GM19438 (cell line): ENCODE measurements around the gene HAND1.
"Not testable (repeated sequence)": the region's sequence is repeated elsewhere in the genome, so short reads cannot be mapped to it uniquely, and the experiment has no call there.

Experiments used
- ATAC-seq: cut with Tn5 transposase; IDR thresholded peaks from one replicate; pipeline ENCODE4 v1.9.1; 2021; ENCODE audit warnings: low read depth; ENCODE audit not compliant: unreplicated experiment

The HAND1 gene

DNA sequence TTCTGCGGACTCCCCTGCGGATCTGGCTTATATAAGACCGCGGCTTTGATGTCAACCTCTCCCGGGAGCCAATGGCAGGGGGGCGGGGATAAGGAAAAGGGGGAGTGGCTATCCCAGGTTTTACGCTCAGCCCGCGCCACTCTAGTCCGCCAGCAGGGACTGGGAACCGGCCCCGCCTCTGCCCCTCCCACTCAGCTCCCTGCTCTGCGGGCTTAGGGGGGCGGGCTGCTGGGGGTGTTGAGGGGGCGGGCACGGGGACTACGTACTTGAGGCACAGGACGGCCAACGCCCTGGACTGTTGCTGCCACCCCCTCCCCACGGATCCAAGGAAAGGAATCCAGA is at the start of gene HAND1:
Gene HAND1, minus strand, starts transcription at position 4 of the 342 bp plus-strand sequence. CDS start 219 bp downstream, outside the sequence.
- ATAC-seq: no peak

DNA sequence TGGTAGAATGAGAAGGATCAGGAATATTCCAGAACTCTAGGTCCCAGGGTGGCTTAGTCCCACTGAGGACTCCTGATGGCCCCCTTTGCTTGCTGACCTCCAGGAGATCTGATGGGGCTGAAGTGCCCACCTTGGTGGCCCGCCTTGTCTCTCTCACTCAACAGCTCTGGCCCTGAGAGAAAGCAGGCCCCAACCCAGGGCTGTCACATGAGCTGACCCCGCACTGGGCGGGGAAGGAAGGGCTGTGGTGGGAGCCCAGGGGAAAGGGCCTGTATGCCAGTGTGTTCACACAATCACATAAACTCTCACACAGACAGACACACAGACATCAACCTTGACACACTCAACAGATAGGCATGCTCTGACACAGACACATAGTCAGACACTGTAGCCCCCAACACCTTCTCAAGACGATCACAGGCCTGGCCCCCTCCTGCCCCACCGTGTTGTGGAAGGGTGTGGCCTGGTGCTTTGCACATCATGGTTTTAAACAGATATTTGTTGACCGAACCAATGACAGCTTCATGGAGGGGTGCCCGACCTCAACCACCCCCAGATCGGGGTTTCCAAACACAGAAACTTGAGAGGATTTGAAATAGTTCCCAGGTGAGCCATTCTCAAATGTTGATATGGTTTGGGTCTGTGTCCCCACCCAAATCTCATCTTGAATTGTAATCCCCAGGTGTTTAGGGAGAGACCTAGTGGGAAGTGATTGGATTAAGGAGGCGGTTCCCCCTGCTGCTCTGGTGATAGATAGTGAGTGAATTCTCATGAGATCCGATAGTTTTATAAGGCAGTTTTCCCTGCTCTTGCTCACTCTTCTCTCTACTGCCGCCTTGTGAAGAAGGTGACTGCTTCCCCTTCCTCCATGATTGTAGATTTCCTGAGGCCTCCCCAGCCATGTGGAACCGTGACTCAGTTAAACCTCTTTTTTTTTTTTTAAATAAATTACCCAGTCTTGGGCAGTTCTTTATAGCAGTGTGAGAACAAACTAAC is 48.5 kb upstream of the HAND1 start:
- ATAC-seq: no peak

DNA sequence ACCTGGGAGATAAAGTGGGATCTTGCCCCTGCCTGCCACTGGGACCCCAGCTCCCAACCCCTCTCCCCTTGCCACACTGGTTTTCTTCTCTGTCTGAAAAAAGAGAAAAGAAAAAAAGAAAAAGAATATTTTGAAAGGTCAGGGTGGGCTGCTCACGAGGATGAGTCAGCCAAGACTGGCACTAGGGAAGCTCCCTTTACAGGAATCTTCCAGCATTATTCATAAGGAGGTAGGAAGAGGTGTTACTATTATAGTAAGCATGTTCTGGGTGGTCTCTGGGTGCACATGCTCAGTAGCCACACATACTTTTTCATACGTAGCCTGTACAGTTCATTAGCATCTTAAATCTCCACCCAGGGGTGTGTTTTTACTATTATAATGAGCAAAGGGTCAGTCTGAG is 46.8 kb upstream of the HAND1 start:
- ATAC-seq: no peak

DNA sequence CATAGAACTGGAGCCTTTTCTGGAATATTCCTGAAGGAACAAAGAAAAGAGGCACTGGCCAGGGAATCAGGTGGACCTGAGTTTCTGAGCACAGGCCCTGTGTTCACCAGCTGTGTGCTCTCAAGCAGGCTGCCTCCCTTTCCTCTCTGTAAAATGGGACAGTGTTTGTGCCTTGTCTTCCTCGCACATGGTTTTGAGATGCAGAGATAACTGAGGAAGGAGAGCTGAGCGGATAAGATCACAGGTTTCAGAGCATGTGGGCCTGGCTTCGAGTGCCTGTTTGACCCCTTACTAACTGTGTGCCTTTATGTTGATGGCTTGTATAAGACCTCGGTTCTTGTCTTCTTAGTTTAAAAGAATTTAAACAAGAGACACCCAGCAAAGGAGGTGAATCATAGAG is 46.2 kb upstream of the HAND1 start:
- no peak for ATAC-seq

DNA sequence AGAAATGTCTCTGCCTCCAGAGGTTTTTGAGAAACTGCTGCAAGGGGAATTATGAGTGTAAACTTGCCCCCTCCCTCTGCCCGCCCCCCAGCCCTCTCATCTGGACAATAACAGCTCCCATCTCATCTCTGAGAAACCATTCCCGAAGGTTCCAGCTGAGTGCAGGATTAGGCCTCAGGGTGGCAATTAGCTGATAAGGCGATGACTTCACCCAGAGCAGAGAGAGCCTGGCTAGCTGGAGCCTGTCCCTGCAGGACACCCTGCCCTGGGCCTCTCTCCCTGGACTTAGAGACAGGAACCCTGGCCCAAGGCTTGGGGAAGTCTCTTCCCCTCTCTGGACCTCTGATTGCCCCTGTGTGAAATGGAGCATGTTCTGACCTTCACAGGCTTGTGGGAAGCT is 45.7 kb upstream of the HAND1 start:
- ATAC-seq: no peak

DNA sequence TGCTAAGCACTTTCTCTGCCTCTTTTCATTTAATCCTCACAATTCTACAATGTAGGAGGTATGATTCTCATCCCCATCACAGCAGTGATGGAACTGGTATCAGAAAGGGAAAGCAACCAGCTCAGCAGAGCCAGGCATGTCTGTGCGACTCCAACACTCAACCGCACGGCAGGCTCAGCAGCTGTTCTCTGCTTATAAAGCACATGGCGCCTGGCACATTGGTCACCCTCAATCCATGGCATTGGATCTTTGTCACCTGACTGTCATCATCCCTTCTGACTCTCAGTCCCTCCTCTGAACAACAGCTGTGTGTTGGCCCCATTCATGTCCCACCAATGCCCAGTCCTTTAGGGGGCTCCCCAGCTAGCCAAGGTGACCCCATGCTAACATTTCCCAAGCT is 45.1 kb upstream of the HAND1 start:
- ATAC-seq: no peak

DNA sequence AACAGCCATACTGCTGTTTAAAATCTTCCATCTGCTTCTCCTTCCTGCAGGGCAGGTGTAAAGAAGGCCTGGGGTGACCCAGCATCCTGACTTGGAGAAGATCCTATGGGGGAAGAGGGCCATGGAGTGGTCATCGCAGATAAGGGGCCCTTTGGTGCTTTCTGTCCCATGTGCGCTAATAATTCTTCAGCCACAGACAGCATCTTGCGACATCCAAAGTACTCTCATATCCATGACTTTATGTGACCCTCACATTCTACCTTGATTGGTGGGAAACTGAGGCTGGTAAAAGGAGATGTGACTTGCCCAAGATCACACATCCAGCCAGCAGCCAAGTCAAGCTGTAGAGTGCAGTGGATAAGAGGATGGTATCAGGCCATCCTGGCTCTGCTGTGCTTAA is 44.3 kb upstream of the HAND1 start:
- ATAC-seq: no peak

DNA sequence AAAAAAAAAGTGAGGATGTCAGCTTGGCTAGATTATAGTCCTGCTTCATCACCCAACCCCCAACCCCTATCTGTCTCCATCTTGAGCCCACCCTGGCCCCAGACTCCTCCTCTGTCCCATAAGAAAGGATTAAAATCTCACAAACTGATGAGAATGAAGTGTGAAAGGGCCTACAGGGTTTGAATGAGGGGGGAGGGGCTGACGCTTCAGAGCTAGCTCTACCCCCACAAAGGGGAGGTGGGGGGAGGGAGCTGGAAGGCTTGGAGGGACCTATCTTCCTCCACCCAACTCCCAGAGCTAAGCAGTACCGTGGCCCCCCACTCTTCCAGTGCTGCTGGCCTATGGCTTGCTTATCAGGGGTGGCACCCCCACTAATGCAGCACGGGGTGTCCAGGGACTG is 43.7 kb upstream of the HAND1 start:
- ATAC-seq: no peak

DNA sequence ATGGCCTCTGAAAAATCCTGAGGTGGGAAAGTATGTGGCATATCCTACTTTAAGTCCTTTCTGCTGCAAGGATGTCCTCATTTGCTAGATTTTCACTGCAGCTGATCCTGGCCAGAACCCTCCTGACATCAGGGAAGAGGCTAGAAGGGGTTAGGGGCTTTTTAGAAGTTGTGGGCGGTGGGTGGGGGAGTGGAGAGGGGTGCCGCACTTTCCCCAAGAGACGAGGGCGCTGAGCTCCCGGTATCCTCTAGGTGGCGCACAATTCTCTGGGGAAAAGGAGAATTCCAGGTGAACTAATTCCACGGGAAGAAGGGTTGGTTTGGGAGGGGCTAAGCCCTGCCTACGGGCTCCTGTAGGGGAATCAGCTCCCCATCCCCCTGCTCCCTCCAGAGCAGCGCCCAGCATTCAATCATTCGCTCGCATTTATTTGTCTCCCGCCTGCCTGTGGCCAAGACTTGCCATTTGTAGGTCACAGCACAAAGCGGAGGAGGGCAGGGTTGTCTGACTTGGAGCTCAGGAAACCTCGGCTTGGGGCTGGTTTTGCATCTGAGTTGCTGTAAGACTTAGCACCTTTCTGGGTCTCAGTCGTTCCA is 42.9 kb upstream of the HAND1 start:
- ATAC-seq: no peak

DNA sequence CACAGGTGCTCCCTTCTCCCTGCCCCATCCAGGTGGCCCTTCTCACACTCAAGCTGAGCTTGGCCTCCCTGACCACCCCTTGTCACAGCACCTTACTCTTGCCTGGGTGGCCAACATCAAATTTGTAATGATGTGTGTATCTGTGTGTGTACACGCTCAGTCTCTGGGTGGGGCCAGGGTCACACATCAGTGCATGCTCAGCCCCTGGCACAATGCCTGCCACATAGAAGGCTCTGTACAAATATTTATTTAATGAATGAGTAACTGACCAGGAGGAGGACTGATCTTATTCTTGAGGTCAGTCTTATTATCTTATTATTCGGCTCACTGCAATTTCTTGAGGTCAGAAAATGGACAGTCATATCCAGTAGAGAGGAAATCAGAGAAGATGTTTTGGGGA is 41.3 kb upstream of the HAND1 start:
- ATAC-seq: no peak

DNA sequence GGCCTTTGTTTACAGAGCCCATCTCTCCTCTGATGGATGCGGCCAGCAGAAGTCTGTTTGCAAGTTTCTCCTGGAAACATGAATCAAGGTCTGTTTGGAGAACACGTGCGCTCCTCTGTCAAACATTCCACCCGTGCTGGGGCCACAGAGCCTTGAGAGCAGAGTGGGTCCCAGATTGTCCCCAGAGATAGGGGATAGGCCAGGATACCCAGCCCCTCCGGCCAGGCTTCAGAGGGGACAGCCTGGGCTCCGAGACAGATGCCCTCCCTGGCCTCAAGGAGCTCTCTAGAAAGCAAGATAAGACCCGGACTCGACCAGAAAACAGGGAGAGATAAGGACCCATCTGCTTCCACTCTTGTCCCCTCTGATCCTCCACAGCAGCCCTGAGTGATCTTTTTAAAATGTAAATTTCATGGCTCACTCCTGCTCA is 40.4 kb upstream of the HAND1 start:
- ATAC-seq: no peak

DNA sequence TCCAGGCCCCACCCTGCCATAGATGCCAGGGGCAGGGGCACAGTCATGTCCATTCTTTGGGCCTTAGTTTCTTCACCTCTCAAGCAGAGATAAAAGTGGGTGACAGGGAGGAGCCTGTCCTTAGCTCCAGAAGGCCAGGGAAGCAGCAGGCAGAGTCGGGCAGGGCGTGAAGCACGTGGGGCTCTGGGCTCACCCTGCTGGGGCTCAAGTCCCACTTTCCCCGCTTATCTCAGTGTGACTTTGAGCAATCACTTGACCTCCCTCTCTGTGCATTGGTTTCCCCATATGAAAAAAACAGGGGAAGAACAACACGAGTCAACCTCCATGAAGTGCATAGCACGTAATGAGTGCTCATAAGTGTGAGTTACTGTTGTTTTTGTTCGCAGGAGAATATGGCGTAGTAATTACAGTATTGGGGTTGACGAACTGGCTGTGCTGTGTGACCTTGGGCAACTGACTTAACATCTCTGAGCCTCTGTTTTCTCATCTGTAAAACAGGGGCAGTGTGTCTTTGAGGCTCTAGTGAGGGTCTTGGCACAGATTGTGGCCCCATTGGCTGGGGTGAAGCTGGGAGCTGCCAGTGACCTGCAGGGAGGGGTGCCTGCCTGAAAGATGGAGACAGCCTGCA is 39.9 kb upstream of the HAND1 start:
- no peak for ATAC-seq

DNA sequence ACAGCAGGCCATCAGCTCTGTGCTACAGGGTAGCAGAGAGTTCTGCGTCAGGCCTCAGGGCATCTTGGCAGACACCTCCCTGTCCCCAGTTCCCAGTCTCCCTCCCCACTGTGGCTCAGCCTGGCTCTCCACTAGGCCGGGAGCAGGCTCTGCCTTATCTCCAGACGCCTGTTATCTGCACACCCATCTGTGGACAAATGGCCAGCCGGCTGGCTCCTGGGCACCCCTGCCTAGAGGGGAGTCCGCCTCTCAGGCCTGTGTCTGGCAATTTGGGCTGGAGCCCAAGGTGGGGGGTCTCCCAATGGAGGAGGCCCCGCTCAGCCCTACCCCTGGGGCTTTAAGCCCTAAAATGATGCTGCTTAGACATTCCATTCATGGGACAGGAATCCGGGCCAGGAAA is 39.2 kb upstream of the HAND1 start:
- no peak for ATAC-seq

DNA sequence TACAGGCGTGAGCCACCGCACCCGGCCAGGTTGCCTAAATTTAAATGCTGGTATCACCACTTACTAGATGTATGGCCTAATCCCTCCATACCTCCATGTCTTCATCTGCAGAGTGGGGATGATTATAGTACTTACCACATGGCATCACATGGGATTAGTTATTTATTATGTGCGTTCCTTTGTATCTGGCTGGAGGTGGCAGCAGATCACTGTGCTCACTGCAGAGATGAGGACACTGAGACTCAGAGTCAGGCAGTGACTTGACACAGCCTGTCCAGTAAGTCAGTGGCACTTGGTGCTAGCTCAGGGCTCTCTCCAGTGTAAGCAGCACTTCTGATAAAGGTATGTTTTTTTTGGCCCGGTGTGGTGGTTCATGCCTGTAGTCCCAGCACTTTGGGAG is 38.4 kb upstream of the HAND1 start:
- no peak for ATAC-seq

DNA sequence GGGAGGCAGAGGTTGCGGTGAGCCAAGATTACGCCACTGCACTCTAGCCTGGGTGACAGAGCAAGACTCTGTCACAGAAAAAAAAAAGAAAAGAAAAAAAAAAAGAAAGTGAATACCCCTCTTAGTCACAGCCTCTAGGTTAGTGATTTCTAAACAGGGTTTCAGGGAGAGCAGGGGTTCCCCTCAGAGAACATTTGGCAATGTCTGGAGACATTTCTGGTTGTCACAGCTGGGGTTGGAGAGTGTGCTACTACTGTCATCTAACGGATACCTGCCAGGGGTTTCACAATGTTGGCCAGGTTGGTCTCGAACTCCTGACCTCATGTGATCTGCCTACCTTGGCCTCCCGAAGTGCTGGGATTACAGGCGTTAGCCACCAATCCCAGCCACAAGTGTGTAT is 37.5 kb upstream of the HAND1 start:
- not testable (repeated sequence) for ATAC-seq

DNA sequence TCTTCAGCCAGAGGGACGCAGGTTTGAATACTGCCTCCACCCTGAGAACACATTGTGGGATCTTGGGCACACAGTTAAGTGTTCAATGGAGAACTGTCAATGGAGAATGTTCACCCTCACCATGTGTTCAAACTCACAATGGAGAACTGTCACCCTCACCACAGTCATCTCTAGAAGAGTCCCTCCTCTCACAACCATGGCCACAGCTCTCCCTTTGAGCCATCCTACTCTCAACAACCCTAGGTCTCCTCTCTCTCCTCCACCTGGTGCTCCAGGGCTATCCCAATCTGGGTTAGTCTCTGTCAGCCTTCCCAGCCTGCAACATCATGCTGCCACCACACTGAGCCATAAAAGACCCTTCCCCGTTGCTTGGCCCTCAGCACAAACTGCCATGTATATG is 36.3 kb upstream of the HAND1 start:
- no peak for ATAC-seq

DNA sequence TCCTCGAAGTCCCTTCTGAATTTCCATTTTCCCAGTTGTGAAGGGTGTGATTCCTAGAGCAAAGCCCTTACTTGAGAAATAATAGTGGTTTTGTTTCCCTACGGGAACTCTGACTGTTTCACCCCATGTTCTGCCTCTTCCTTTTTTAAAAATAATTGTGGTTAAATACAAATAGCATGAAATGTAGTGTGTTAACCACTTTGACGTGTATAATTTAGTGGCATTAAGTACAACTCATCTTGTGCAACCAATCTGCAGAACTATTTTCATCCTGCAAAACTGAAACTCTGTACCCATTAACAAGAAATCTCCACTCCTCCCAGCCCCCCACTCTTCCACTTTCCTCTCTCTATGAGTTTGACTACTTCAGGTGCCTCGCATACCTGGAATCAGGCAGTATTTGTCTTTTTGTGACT is 35.6 kb upstream of the HAND1 start:
- no peak for ATAC-seq

DNA sequence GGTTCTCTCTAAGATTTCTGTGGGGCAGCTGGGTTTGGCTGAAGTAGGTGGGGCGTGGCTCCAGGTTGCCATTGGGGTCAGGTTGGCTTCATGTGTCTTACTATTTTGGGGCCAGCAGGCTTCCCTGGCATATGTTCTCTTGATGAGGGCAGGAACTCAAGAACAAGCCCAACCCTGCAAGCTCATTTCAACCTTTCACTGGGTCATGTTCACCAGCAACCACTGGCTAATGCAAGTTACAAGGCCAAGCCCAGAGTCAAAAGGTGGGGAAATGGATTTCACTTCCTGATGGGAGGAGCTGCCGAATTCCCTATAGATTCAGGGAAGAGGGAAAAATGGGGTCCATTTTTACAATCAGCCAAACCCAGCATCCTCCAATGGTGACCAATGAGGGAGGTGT is 34.0 kb upstream of the HAND1 start:
- ATAC-seq: no peak

DNA sequence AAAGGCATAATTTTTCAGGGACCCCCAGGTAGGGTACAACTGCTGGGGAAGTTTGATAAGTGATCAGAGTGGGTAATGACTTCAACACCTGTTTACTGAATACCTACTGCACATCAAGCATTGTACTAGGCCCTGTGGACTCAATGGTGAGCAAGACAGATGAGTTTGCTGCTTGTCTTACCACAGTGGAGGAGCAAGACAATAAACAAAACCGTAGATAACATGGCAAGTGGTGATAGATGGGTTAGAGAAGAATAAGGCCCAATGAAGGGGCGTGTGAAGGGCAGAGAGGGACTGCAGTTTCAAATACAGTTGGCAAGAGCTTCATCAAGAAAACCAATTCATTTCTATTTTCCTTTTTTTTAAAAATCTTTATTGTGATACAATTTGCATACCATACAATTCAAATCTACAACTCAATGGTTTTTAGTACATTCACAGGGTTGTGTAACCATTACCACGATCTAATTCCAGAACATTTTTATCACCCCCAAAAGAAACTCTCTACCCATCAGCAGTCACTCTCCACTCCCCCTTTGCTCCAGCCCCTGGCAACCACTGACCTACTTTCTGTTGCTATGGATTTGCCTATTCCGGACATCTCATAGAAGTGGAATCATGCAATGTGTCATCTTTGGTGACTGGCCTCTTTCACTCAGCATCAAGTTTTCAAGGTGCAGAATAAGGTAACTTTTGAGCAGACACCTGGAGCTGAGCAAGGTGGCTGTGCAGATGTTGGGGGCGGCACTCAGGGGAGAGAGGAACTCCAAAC is 31.9 kb upstream of the HAND1 start:
- no peak for ATAC-seq

DNA sequence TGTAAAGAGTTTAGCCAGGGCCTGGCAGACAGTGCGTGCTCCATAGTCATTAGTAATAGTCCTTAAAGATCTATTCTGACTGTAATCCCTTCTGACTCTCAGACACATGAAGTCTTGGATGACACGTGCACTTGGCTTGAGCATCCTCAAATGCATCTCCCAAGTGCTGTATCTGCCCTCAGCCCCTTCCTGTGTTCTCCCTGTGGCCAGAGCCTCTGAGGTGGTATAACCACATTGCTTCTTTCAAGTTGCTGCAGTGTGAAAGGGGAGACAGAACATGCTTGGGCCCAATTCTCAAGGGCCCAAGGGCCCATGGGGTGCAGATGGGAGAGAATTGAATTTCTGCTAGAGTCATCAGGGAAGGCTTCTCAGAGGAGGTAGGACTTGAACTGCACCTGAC is 30.1 kb upstream of the HAND1 start:
- no peak for ATAC-seq

DNA sequence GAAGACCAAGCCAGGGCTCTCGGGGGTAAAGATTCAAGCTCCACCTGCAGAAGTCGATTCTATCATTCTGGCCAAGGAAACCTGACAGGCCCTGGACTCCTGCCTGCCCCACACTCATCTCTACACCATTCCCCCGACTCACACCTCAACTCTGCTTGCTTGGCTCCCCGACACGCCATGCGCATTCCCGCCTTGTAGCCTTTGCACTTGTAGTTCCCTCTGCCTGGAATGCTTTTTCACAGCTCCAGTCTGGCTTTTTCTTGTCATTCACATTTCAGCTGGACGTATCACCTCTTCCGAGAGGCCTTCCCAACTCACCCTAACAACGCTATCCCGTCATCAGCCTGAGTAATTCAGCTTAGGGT is 28.7 kb upstream of the HAND1 start:
- no peak for ATAC-seq
